Retinal pigment epithelial cell (primary cell): ENCODE data around the gene PRKAG3.
A peak's percentile ranks its signal among the peaks of the same experiment; 100 is the strongest.

ENCODE experiments used
- DNase-seq: peaks from one replicate; pipeline ENCODE4 v3.0.0-alpha.2; 2010; ENCODE audit warnings: low read depth
- H3K4me3 ChIP-seq: 2 replicates; pipeline ENCODE4 v1.5.1; 2011; ENCODE audit warnings: mild to moderate bottlenecking, low read length, control low read depth, moderate library complexity
- TF ChIP-seq, protein P1 (sequence below): conservative IDR thresholded peaks from 2 replicates; pipeline ENCODE4 v1.5.1; 2011; ENCODE audit warnings: low read depth, low read length, control low read depth, inconsistent platforms

The PRKAG3 gene

DNA sequence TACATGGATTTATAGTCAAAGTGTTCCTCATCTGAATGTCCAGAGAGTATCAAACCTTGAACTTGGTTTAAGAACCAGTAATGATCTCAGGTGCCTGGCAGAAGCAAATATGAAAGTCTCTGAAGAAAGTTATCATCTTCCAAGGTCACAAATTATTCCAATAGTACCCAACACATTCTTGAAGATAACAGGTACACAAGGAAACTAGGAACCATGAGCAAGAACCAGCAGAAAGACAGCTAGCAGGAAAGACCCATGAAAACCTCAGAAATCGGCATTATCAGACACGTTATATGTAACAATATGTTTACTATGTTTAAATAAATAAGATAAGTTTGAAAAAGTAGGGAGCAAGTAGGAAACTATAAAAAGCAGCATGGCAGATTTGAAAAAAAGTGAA is 5.9 kb upstream of the PRKAG3 start:
- H3K4me3 ChIP-seq, result no peak overlapping the region
- TF ChIP-seq, protein P1, sequence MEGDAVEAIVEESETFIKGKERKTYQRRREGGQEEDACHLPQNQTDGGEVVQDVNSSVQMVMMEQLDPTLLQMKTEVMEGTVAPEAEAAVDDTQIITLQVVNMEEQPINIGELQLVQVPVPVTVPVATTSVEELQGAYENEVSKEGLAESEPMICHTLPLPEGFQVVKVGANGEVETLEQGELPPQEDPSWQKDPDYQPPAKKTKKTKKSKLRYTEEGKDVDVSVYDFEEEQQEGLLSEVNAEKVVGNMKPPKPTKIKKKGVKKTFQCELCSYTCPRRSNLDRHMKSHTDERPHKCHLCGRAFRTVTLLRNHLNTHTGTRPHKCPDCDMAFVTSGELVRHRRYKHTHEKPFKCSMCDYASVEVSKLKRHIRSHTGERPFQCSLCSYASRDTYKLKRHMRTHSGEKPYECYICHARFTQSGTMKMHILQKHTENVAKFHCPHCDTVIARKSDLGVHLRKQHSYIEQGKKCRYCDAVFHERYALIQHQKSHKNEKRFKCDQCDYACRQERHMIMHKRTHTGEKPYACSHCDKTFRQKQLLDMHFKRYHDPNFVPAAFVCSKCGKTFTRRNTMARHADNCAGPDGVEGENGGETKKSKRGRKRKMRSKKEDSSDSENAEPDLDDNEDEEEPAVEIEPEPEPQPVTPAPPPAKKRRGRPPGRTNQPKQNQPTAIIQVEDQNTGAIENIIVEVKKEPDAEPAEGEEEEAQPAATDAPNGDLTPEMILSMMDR, result no peak
- DNase-seq, result no peak

DNA sequence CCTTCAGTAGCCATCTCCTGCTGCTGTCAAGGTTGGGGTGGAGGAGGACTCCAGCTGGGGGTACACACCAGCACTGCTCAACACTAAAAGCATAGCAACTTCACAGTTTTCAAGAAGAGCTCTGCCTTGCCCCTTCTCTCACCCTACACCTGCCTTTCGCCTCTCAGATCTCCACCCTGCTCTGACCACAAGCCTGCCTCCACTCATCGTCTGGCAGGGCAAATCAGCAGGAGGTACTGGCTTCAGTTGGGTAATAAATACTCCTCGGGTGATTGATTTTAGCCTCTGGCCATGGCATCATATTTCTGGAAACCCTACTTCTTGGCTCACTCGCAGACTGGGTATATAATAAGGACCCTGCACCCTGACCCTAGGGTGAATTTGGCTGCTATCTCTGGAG is 3.1 kb upstream of the PRKAG3 start:
- H3K4me3 ChIP-seq, result no peak overlapping the region
- TF ChIP-seq, protein P1, result no peak
- DNase-seq, result no peak

DNA sequence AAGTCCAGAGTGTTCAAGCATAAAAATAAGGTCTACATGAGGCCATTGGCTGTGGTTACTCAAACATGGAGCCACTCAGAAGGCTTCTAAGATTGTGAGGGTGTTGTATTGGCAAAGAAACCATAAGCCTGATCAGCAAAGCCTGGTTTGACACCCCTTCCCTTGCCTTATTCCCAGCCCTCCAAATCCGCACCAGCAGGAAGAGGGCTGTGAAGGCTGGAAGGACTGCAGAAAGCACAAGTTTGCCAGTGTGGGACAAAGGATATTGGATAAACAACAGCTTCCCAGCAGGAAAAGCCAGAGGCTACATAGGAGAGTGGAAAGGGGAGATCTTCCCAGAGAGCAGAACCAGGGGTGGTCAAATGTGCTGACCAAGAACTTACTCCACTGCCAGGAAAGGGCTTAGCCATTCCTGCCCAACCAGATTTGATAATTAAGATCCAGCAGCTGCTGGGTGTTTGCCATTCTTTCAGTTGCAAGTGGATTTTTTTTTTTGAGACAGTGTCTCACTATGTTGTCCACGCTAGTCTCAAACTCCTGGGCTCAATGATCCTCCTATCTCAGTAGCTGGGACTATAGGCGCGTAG is 1.5 kb upstream of the PRKAG3 start:
- DNase-seq, result peak; percentile 24
- TF ChIP-seq, protein P1, result no peak

DNA sequence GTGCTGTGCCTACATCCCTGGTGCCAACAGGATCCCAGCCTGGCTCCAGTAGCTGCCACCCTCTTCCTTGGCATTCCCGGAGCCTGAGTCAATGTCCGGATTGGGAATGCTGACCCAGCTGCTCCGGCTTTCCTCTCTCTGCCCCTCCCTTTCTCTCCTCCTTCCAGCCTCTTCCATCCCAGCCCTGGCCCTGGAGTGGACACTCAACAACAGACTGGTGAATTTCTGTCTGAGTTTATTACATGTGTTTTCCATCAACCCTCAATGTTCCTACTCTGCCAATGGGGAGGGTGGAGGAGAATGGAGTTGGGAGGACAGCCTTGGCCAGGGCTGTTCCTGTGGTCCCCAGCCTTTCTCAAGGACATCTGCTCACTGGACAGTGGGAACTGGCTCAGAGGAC is 917 bp upstream of the PRKAG3 start:
- no peak for DNase-seq
- TF ChIP-seq, protein P1, result no peak
- no peak overlapping the region for H3K4me3 ChIP-seq

More for the DNA sequence above, 1.5 kb upstream of the PRKAG3 start:
- no peak overlapping the region for H3K4me3 ChIP-seq

DNA sequence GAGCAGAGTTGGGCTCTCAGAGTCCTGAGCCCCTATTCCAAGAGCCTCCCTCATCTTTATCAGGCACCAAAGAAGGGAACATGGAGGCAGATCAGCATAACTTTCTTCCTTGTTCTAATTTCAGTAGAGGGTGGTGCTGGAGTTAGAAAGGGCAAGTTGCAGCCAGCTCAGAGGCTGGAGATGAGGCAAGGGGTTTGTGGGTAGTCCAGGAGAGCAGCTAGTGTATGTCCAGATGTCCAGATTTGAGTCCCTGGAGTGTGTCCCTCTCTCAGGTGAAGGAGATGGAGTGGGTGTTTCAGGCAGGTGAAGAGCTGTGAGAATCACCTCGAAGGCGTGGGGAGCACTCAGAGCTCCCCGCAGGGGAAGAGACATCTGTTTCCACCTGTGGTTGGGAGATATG is 478 bp upstream of the PRKAG3 start:
- DNase-seq, result no peak
- H3K4me3 ChIP-seq, result no peak overlapping the region
- TF ChIP-seq, protein P1, result no peak

DNA sequence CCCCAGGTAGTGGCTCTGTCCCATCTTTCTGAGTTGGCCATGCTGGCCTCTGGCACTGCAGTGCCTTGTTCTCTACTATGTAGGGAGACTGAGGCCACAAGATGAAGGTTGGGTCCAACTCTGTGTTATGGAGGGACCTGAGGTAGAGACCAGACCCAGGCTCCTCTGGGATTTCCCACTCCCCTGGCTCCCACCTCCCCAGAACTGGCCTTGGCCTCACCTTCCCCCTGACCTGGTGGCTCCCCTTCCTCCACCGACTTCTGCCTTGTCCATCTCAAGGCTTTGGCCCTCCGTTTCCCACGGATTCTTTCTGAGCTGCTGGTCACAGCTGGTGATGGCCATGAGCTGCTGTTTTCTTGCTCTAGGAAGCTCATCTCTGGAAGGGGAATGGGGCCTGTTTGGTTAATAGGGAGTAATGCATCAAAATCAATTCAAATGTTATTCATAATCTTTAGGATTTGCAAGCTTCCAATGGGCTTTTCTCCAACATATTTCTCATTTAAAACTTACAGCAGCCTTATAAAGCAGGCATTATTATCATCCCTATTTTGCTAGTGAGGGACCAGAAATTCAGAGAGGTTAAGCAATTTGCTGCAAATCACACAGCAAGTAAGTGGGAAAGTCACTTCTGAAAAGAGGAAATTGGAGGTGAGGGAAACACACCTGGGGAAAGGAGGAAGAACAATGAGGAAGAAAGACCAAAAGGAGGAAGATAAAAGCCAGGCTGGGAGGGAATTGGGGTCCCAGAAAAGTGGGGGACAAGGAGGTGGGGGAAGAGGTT is 887 bp downstream of the PRKAG3 start:
- TF ChIP-seq, protein P1, result no peak
- no peak overlapping the region for H3K4me3 ChIP-seq
- no peak for DNase-seq
